GM18511 (cell line): ENCODE data around the gene FAM124B.
A peak's percentile ranks its signal among the peaks of the same experiment; 100 is the strongest.

Source experiments
- ATAC-seq: cut with Tn5 transposase; IDR thresholded peaks from one replicate; pipeline ENCODE4 v1.9.1; 2021; ENCODE audit warnings: mild to moderate bottlenecking, moderate library complexity; ENCODE audit not compliant: unreplicated experiment

Gene FAM124B, protein sequence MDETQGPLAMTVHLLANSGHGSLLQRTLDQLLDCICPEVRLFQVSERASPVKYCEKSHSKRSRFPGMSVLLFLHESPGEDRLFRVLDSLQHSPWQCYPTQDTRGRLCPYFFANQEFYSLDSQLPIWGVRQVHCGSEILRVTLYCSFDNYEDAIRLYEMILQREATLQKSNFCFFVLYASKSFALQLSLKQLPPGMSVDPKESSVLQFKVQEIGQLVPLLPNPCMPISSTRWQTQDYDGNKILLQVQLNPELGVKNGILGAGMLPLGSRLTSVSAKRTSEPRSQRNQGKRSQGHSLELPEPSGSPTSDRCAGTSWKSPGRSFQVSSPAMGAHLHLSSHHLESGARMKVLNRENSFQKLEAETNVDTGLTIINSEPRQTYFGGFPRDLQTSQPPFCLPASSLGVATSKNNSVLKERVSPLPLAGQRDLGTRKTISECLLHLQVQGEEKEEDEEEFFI

GRCh38 chr2:224401641-224402342, at the start of gene FAM124B:
Gene FAM124B, minus strand, starts transcription at chr2:224402107. Its CDS starts 339 bp downstream, at chr2:224401768.
- peak; percentile 61 for ATAC-seq

DNA sequence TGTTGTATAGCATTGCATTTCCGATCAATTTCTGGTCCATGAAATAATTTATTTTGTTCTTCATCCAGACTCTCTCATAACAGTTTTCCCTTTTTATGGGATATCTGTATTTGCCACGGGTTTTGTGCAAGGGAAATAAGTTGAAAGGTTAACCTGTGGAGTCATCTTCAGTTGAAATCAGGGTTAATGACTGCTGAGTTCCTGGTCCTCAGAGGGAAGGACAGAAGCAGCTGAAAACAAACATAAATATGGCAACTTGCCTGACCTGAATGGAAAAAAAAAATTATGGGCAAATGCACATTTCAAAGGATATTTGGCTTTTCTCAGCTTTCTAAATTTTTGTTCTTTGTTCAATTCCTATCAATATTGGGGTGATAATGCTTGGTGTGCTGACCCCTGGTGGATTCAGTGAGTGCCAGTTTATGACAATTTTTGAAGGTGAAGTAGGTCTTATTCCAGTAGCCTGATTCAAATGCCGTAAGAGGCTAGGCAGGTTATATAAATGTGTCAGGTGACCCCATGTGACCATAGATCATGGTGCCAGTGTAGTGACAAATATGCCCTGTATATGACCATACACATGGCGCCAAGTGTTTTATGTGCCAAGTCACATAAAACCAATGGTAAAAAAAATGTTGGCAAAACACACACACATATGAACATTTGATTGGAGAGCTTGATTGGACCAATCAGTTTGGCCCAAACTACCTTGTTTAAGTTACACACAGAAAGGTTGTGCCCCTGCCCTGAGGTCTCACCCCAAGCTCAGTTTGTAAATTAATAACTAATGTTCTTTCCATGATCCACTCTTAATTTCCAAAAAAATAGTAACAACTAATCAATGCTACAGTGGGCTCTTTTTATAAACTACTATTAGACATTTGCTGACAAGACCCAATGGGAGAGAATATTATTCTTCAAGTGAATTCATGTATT, 47.6 kb upstream of the FAM124B start:
- ATAC-seq: peak; percentile 75

DNA sequence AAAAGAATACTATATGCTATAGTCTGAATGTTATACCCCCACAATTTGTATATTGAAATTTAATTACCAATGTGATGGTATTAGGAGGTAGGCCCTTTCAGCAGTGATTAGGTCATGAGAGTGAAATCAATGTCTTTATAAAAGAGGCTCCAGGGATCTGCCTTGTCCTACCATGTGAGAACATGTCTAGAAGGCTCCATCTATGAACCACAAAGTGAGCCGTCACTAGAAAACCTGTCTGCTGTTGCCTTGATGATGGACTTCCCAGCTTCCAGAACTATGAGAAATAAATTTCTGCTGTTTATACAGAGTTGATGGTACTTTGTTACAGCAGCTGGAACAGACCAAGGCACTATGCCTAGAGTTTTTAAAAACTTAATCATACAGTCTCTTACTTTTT, 46.3 kb upstream of the FAM124B start:
- no peak for ATAC-seq

DNA sequence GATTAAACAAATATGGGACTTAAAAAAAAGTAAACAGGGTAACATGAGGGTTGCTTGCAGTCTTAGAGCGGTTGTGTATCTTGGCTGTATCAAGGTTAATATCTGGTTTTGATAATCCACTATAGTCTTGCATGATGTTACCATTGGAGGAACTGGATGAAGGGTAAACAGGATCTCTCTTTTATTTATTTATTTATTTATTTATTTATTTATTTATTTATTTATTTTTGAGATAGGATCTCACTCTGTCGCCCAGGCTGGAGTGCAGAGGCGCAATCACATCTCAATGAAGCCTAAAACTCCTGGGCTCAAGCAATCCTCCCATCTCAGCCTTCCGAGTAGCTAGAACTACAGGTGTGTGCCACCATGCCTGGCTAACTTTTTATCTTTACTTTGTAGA, 42.9 kb upstream of the FAM124B start:
- no peak for ATAC-seq

- ATAC-seq: no peak
Observed at GRCh38 chr2:224444021-224444420, 42.1 kb upstream of the FAM124B start.

- ATAC-seq: peak; percentile 62
Observed at GRCh38 chr2:224442071-224442967, 40.4 kb upstream of the FAM124B start.

GRCh38 chr2:224440988-224441387, 39.1 kb upstream of the FAM124B start:
- no peak for ATAC-seq

GRCh38 chr2:224438726-224439125, 36.8 kb upstream of the FAM124B start:
- no peak for ATAC-seq

- ATAC-seq: no peak
Observed at GRCh38 chr2:224436634-224437033, 34.7 kb upstream of the FAM124B start.

GRCh38 chr2:224434618-224435017, 32.7 kb upstream of the FAM124B start:
- ATAC-seq: no peak

- ATAC-seq: no peak
Observed at GRCh38 chr2:224433442-224433841, 31.5 kb upstream of the FAM124B start.

DNA sequence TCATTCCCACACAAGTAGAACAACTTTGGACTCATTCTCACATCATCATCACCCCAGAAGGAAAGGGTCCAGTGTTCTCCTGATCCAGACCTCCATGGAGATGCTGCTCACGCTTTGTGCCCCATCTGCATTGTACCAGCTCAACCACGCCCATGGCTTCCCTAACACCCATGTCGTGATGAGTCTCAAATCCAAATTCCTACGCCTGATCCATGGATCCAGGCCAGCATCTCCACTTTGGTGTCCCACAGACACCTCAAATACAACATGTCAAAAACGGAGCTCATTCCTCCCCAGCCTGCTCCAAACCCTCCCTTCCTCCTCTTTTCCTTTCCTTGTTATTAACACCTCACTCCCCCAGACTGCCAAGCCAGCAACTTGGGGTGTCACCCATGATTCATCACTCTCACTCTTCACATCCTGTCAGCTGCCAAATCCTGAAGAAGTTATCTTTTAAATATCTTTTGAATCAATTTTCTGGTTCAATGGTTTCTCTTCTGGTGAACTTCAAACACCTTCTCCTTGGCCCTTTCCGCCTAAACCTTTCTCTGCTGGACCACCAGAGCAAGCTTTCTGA, 30.2 kb upstream of the FAM124B start:
- no peak for ATAC-seq

- no peak for ATAC-seq
Observed at GRCh38 chr2:224429441-224429810, 27.5 kb upstream of the FAM124B start.

DNA sequence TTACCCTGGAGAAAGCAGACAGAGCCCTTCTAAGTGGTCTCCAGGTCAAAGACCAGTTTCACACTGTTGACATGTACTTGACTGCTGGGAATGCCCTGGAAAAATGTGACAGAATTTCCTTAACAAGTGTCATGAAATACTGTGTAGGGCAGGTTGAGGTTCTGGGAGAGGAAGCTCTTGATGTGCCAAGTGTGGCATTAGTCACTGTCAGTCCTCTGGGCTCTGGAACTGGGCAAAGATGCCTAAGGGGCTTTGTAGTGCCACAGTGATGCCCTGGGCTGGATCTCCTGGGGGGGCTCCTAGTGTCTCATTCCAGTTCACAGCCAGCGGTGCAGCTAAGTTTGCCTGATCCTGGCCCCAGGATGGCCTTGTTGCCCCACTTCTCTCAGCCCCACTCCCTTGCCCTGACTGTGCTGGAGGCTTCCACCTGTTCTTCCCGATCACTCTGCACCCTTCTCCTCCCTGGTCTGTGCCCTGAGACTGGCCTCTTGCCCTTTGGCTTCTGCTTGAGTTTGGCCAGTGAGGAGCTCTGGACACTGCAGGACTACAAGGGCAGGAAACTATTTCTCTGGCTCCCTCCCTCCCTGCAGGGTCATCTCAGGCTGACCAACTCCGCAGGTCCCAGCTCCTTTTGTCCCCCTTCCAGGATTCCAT, 27.0 kb upstream of the FAM124B start:
- ATAC-seq: no peak

DNA sequence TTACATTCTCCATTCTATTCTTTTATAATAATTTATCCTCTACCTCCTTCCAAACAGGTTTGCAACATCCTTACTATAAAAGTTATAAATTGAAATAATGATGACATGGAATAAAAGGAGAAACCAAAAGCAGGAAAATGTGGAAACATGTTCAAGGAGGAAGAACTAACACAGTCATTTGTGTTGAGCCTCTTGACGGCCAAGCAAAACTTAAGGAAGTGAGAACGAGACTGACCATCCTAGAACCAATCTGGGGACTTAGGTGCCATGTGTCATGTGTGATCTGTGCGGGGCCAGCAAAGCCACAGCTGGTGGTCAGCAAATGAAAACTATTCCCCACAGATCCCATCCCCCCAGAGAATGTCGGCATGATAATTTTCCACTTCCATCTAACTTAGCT, 25.6 kb upstream of the FAM124B start:
- no peak for ATAC-seq

DNA sequence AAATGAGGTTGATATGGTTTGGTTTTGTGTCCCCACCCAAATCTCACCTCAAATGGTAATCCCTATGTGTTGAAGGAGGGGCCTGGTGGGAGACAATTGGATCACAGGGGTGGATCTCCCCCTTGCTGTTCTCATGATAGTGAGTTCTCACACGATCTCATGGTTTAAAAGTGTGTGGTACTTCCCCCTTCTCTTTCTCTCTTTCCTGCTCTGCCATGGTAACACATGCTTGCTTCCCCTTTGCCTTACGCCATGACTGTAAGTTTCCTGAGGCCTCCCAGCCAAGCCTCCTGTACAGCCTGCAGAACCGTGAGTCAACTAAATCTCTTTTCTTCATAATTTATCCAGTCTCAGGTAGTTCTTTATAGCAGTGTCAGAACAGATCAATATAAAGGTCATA, 24.7 kb upstream of the FAM124B start:
- no peak for ATAC-seq

- ATAC-seq: no peak
Observed at GRCh38 chr2:224421065-224421464, 19.2 kb upstream of the FAM124B start.

DNA sequence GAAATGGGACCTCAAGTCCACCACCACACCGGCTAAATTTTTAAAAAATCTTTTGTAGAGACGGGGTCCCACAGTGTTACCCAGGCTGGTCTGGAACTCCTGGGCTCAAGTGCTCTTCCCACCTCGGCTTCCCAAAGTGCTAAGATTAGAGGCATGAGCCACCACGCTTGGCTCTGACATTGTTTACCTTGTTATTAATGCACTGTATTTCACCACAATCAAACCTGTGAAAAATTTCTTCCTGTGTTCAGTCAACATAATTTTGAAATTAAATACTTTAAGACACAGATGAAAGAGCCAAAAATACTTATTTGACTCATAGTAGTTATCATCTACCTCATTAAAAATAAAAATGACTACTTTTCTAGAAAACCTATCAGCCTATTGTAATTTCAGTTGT, 16.0 kb upstream of the FAM124B start:
- no peak for ATAC-seq

GRCh38 chr2:224417361-224417729, 15.4 kb upstream of the FAM124B start:
- ATAC-seq: no peak
